Measurements from ENCODE around the gene SLC2A10. TPM values are rescaled to one million over a fixed set of nuclear protein-coding genes. Genes with fewer than 3 reads are reported as not detected.

The SLC2A10 gene
- 35.5 and 41.8 TPM in 2 replicates for total RNA-seq

DNA sequence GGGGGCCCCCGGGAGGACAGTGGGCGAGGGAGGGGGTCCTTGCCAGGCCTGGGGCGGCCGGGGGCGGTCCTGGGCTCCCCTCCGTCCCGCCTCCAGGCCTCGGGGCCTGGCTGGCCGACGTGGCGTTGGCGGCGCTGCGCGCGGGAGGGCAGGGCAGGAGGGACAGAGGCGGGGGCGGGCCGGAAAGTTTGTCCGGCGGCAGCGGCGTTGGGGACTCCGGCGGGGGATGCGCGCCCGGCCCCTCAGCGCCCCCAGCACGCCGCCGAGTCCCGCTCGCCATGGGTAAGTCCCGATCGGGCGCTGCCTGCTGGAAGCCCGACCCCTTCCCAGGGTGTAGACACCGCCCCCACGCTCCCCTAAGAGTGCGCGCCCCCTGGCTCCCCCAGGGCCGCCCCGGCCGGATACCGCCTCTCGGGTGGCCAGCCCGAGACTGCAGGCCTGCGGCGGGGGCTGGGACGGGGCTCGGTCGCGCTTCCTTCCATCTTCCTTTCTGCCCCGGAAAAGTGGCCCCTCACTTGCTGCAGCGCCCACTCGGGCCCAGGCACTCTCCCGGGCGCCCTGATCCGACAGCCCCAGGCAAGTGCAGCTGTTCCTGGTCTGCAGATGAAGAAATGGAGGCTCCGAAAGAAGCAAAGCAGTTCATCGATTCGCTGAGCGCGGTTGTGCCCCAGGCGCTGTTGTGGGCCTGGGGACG, at the start of gene SLC2A10:
Gene SLC2A10, plus strand, starts transcription at position 191 of the 694 bp plus-strand sequence. Its CDS starts 88 bp downstream, at position 279.

DNA sequence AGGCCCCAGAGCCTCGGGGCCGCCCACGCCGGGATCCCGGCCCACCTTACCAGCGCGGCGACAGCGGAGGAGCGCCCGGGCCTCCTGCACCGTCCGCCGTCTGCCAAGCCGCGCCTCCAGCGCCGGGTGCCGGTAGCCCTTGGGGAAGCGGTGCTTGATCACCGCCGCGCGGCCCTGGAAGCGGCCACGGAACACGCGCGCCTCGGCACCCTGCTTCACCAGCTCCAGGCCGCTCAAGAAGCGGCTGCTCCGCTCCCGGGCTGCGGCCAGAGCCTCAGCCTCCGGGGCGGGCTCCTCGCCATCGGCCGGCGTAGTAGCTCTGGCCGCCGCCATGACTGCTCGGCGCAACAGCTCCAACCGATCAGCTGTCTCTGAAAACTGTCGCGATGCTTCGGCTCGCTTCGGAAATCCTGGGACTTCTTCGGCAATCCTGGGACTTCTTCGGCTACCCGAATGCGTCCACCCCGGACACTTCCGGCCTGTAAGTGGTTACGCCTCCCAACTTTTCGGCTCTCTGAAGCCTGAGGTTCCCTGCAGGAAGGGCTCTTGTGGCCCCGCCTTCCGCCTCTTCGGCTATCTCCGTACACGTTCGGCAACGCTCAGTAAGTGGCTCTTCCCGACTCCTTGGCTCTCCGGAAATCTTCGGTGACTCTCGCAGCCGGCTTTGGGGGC, 20.2 kb upstream of the SLC2A10 start, which contains the start of gene TP53RK:
Gene TP53RK, minus strand, starts transcription at position 363 of the 672 bp plus-strand sequence. Its CDS starts 30 bp downstream, at position 333.

Other genes starting within 250 kb of the SLC2A10 start
- 0.58 and 1.4 TPM in 2 replicates for gene ZNF334, start 196.1 kb upstream of the SLC2A10 start, total RNA-seq
- gene OCSTAMP, start 159.0 kb upstream of the SLC2A10 start, total RNA-seq, result not detected in 2 replicates
- gene SLC13A3, start 58.2 kb upstream of the SLC2A10 start, total RNA-seq, result 3.0 and 4.6 TPM in 2 replicates
- 11.3 and 14.7 TPM in 2 replicates for gene TP53RK, start 20.2 kb upstream of the SLC2A10 start, total RNA-seq
- 1.4 TPM in 2 replicates for gene EYA2, start 185.2 kb downstream of the SLC2A10 start, total RNA-seq